H1 (cell line): Measurements from ENCODE around the gene AVL9.
A peak's percentile ranks its signal among the peaks of the same experiment; 100 is the strongest.

Source experiments
- GABPA ChIP-seq: IDR thresholded peaks from 2 replicates; pipeline ENCODE4 v1.6.1; 2011; ENCODE audit warnings: mild to moderate bottlenecking, low read length, moderate library complexity, borderline replicate concordance; ENCODE audit not compliant: insufficient read depth
- POLR2A ChIP-seq, 2 experiments: IDR thresholded peaks; 1 replicate in 1 of 2; 2 replicates in 1 of 2; pipeline ENCODE4 v1.6.1; 2011; ENCODE audit warnings: low read depth in 2 of 2, low read length in 2 of 2, mild to moderate bottlenecking in 2 of 2; ENCODE audit errors: control extremely low read depth in 1 of 2
- TEAD4 ChIP-seq: IDR thresholded peaks from 2 replicates; pipeline ENCODE4 v1.6.1; 2012; ENCODE audit warnings: low read depth, low read length, inconsistent platforms, mixed read lengths
- TF ChIP-seq, protein P1 (sequence below), 3 experiments: IDR thresholded peaks; 1 replicate in 2 of 3; 2 replicates in 1 of 3; pipeline versions ENCODE4 v1.5.1 to v1.6.1; 2011; ENCODE audit warnings: low read length in 3 of 3, mild to moderate bottlenecking in 3 of 3, inconsistent platforms in 2 of 3, low read depth in 1 of 3, moderate library complexity in 1 of 3; ENCODE audit not compliant: insufficient read depth in 1 of 3; ENCODE audit errors: control extremely low read depth in 1 of 3

DNA sequence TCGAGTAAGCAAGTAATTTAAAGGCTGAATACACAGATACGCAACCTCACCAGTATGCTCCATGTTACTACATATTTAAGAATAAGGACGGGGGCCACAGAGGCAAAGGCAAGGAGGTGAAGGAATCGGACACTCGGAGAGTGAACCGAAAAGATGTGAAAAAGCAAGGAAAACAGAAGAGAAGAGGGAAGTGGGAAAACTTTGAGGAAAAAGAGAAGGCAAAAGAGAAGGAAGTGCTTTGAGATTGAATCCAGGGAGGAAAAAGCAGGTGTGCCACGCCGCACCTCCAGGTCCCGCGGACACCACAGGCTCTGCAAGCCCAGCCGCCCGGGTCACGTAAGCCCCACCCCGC, 367 bp upstream of the AVL9 start:
- TF ChIP-seq GABPA (no peak), POLR2A (IDR thresholded peaks at IDR 0.05; ENCODE audit: control extremely low read depth in 1 of 2, low read depth in 2 of 2, low read length in 2 of 2) (peak; percentile 90 to 97), TEAD4 (no peak)
- TF ChIP-seq, protein P1, sequence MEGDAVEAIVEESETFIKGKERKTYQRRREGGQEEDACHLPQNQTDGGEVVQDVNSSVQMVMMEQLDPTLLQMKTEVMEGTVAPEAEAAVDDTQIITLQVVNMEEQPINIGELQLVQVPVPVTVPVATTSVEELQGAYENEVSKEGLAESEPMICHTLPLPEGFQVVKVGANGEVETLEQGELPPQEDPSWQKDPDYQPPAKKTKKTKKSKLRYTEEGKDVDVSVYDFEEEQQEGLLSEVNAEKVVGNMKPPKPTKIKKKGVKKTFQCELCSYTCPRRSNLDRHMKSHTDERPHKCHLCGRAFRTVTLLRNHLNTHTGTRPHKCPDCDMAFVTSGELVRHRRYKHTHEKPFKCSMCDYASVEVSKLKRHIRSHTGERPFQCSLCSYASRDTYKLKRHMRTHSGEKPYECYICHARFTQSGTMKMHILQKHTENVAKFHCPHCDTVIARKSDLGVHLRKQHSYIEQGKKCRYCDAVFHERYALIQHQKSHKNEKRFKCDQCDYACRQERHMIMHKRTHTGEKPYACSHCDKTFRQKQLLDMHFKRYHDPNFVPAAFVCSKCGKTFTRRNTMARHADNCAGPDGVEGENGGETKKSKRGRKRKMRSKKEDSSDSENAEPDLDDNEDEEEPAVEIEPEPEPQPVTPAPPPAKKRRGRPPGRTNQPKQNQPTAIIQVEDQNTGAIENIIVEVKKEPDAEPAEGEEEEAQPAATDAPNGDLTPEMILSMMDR (IDR thresholded peaks at IDR 0.05; ENCODE audit: control extremely low read depth in 1 of 3, insufficient read depth in 1 of 3, low read depth in 1 of 3, low read length in 3 of 3) = no peak
